22Rv1 (cell line): ENCODE results near the gene EVX1.

ENCODE experiments used
- ZFX ChIP-seq: fragments of 450-650 bp; IDR thresholded peaks from 2 replicates; pipeline ENCODE4 v1.6.1; 2017; ENCODE audit warnings: antibody characterized with exemption, borderline replicate concordance
- TF ChIP-seq, protein P1 (sequence below): fragments of 450-650 bp; IDR thresholded peaks from 2 replicates; pipeline ENCODE4 v1.5.1; 2017; ENCODE audit warnings: mild to moderate bottlenecking

DNA sequence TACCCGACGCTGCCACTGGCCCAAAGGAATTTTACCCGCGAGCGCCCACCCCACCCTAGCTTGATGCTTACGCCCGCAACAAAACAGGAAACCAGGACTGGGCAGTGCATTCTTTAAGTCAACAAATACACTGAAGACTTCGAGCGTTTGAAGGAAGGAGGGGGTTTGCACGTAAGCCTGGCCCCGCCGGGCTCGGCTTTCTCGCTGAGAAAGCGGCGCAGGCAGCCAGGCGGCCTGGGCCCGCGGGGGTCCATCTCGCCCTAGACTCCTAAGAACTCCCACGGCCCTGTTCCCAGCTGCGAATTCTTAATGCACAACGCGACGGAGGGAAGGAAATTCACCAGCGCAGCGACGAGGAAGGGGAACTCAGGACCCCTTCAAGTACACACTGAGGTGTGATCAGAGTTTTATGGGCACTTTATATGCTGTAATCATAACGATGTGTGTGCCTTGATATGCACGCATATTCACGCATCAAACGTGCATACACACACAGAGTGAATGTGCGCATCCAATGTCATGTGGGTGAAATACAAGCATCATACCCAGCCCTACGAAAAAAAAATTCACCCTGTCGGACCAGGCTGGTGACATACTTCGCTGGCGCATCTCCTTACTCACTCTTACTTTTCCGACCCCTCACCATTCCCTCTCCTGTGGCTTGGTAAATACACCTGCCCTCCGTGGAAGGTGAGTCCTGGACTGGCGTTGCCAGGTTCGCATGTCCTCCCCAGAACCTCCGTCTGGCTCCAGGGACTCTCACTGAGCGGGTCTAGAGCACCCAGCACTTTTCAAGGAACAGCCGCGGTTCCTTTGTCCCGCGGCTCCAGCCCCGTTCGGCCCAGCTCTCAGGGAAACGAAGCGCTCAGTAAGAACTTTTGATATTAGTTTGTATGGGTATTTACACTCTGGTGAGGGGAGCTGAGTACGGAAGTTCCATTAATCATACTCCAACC, 37.0 kb upstream of the EVX1 start:
- TF ChIP-seq, protein P1, sequence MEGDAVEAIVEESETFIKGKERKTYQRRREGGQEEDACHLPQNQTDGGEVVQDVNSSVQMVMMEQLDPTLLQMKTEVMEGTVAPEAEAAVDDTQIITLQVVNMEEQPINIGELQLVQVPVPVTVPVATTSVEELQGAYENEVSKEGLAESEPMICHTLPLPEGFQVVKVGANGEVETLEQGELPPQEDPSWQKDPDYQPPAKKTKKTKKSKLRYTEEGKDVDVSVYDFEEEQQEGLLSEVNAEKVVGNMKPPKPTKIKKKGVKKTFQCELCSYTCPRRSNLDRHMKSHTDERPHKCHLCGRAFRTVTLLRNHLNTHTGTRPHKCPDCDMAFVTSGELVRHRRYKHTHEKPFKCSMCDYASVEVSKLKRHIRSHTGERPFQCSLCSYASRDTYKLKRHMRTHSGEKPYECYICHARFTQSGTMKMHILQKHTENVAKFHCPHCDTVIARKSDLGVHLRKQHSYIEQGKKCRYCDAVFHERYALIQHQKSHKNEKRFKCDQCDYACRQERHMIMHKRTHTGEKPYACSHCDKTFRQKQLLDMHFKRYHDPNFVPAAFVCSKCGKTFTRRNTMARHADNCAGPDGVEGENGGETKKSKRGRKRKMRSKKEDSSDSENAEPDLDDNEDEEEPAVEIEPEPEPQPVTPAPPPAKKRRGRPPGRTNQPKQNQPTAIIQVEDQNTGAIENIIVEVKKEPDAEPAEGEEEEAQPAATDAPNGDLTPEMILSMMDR = no peak
- TF ChIP-seq ZFX = no peak
